C4-2B (cell line): ENCODE results near the gene ASIP.

Source experiments
- H3K27ac ChIP-seq: fragments of 450-650 bp; 2 replicates; pipeline ENCODE4 v1.5.1; 2017
- CTCF ChIP-seq: fragments of 450-650 bp; conservative IDR thresholded peaks from 2 replicates; pipeline ENCODE4 v1.5.1; 2017; ENCODE audit warnings: mild to moderate bottlenecking
- ZFX ChIP-seq: fragments of 450-650 bp; IDR thresholded peaks from 2 replicates; pipeline ENCODE4 v1.6.1; 2017

ASIP gene

GRCh38 chr20:34309691-34310090 is 68.5 kb downstream of the ASIP start:
- peak overlapping the region; percentile 65; the same call in 1 of the 2 replicates for H3K27ac ChIP-seq
- TF ChIP-seq CTCF (no peak), ZFX (no peak)

- TF ChIP-seq ZFX (0 out of 2 replicates have a peak, but pooled peaks have one; percentile 31), CTCF (no peak)
Observed at GRCh38 chr20:34310481-34311117, 69.4 kb downstream of the ASIP start.

GRCh38 chr20:34311118-34312023 is 70.1 kb downstream of the ASIP start:
- H3K27ac ChIP-seq = peak overlapping the region; percentile 65
- TF ChIP-seq CTCF (no peak), ZFX (no peak)

More at GRCh38 chr20:34310481-34311117, 69.4 kb downstream of the ASIP start:
- H3K27ac ChIP-seq = peak overlapping the region; percentile 65

- peak overlapping the region; percentile 65; the same call in 1 of the 2 replicates for H3K27ac ChIP-seq
- TF ChIP-seq CTCF = no peak
- TF ChIP-seq ZFX = no peak
Observed at GRCh38 chr20:34312024-34312460, 70.8 kb downstream of the ASIP start.

GRCh38 chr20:34312544-34313217 is 71.5 kb downstream of the ASIP start:
- no peak for TF ChIP-seq ZFX
- TF ChIP-seq CTCF = peak; percentile 99
- peak overlapping the region; percentile 65; the same call in 1 of the 2 replicates for H3K27ac ChIP-seq

GRCh38 chr20:34315236-34315635 is 74.0 kb downstream of the ASIP start:
- no peak overlapping the region for H3K27ac ChIP-seq
- TF ChIP-seq CTCF (no peak), ZFX (no peak)
